ENCODE measurements around the gene PTMA.
"Not testable (repeated sequence)": the region's sequence is repeated elsewhere in the genome, so short reads cannot be mapped to it uniquely, and the experiment has no call there.

PTMA gene, protein sequence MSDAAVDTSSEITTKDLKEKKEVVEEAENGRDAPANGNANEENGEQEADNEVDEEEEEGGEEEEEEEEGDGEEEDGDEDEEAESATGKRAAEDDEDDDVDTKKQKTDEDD

DNA sequence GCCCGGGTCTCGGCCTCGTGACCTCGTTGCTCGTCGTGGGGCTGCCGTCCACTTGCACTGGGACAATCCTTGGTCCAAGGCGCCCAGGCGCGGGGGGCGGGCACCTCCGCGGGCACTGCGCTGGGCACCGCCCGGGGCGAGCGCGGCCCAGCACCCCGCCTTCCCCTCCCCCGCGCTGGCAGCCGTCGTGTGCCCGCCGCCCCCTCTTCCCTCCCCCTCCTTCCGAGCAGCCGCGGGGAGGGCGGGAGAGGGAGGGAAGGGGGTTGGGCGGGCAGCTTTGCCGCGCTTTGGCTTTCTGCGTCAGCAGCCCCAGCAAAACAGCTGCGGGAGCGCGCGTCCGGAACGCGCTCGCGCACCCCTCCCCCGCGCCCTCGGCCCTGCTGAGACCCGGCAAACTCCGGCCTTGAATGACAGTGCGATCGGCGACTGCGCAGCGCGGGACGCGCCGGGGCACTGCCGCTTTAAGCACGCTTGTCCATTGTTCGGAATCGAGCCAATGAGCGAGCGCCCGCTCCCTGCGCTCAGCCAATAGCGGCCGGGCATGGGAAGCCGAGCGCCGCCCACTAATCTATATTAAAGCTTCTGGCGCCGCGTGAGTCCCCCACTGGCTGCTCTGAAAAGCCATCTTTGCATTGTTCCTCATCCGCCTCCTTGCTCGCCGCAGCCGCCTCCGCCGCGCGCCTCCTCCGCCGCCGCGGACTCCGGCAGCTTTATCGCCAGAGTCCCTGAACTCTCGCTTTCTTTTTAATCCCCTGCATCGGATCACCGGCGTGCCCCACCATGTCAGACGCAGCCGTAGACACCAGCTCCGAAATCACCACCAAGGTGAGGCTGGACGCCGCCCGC lies at the start of gene PTMA:
PTMA (plus strand) TSS at position 599 of the 846 bp plus-strand sequence; CDS start at position 781, 182 bp downstream.
- DNase-seq = peak; percentile 100

- DNase-seq = not testable (repeated sequence)
Observed at GRCh38 chr2:231660073-231660472, 48.3 kb upstream of the PTMA start.

DNA sequence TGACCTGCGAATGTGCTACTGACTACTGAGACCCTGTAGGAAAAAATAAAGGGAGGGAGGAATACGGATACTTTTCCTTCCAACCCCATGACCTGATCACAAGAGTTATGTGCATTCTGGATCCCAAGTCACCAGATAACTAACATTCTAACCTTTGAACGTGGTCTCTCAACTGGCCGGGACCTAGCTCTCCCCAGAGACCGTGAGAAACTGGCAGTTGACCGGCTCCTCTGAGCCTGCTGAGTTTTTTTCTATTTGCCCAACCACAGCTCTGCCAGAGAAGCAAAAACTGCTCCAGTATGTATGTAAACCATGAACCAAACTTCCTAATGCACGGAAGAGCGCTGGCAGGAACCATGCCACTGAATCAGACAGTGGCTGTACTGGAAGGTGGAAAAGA lies 47.5 kb upstream of the PTMA start:
- no peak for DNase-seq

DNA sequence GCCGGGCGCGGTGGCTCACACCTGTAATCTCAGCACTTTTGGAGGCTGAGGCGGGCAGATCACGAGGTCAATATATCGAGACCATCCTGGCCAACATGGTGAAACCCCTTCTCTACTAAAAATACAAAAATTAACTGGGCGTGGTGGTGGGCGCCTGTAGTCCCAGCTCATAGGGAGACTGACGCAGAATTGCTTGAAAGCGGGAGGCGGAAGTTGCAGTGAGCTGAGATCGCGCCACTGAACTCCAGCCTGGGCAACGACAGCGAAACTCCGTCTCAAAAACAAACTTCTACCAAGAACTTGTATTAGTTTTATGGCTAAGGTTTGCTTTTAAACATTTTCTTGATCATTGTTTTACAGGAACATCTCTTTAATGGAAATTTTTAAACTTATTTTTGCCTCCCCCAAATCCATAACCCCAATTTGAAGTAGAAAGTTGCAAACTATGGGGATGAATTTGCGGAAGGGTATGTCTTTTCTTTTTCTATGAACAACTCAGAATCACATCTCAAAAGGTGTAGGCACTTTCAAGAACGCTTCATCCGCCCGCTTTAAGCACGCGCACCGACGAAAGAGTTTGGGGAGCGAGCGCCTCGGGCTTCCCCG lies 46.8 kb upstream of the PTMA start:
- no peak for DNase-seq

DNA sequence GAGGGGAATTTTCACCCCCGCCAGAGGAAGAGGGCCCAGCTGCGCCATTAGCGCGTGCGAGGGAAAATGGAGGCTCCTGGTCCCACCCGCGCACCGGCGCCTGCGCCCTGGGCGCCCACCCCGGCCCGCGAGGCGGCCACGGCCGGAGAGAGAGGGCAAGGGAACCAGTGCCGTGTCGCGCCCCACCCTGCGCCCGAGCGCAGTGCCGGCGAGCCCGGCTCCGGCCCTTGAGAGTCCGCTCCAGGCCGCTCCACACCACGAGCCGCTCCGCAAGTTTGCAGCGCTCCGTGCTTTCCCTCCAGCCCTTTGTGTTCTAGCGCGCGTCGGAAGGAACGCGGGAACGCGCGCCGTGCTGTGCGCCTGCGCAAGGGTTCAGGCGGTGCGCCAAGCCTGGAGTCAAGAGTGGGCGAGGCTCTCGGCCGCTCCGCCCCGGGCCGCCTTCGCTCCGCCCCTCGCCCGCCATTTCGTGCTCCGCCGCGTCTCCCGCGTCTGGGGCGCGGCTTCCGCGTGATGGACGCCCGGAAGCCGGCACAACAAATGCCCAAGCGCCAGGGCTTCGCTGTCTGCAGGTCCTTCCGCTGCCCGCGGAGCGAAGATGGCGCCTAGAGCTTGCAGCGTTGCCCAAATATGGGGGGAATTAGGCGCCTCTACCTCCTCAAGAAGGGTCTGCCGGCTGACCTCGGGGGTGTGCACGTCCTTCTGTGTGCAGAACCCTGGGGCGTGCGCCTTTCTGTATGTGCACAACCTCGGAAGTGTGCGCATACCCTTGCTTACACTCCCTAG lies 46.1 kb upstream of the PTMA start:
- peak; percentile 97 for DNase-seq

GRCh38 chr2:231662811-231663457 lies 45.4 kb upstream of the PTMA start:
- DNase-seq = no peak

DNA sequence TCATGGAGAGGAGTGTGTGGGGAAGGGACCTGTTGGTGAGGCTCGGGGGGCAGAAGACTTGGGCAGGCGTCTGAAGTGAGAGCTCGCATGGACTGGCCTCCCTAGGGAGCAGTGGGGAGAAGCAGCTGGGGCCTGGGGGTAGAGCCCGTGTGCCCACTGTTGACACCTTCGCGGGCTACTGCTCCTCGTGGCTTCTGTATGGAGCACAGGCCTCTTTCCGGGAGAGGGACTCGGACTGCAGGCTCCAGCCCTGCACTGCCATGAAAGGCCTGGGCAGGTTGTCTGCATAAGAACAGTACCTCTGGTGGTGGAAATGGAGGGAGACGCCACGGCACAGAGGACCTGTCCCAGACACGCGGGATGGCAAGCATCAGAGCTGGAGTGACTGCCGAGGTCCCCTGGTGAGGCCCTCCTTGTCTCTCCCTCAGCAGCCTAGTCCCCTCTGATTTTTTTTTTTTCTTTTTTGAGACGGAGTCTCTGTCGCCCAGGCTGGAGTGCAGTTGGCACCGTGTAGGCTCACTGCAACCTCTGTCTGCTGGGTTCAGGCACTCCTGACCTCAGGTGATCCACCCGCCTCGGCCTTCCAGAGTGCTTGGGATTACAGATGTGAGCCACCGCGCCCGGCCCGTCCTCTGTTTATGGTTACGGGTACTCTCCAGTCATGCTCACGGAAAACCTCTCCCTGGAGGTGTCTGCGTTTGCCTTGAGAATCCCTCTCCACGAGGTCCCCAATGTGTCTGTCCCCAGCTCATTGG lies 44.7 kb upstream of the PTMA start:
- DNase-seq = no peak

DNA sequence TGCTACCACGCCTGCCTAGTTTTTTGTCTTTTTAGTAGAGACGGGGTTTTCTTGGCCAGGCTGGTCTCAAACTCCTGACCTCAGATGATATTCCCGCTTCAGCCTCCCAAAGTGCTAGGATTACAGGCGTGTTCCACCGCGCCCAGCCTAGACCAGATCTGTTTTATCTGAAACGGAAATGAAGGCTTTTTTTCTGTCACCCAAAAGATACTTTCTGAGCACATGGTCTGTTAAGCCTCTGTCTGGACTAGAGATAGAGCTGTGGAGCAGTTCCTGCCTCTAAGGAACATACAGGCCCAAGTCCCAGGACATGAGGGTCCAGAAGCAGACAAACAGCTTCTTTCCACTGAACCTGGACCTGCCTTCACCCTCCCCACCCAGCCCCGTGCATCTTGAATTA lies 43.6 kb upstream of the PTMA start:
- no peak for DNase-seq

- no peak for DNase-seq
Observed at GRCh38 chr2:231665245-231666170, 42.8 kb upstream of the PTMA start.

DNA sequence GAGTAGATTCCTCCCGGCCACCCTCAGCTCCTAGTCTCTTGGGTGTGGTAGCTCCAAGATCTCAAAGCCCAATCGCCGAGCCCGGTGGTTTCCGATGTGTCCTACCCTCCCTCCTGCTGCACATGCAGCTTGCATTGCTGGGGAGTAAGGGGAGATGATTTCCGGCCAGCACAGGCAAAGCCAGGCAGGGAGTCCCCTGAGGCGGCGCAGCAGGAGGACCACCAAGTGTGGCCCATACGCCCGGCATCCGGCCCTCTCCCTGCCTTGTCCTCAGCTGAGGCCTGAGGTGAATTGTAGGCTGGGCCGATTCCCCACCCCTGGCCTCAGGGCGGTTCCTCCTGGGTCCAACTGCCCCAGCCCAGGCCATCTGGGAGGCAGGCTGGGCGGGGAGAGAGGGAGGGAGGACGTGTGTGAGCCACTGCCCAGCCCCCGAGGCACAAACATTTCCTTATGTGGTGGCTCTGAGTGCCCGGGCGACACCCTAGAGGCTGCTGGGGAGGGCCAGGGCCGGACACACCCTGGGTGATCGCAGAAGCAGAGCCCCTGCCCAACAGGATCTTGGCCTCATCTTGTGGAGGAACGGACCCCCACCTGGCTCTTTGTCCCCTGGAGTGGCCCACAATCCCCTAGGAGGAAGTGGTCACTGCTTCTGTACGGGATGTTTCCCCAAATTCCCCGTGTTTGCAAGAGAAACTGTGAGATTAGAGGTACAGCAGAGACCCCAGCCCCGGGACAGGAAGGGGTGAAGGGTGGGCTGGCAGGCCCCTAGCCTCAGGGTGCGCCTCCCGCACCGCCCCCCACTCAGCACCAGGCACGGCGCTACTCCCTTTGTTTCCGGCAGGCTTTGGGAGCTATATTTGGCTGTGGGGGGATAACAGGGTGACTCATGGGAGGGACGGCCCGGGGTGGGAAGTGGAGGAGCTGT lies 41.9 kb upstream of the PTMA start:
- peak; percentile 93 for DNase-seq

DNA sequence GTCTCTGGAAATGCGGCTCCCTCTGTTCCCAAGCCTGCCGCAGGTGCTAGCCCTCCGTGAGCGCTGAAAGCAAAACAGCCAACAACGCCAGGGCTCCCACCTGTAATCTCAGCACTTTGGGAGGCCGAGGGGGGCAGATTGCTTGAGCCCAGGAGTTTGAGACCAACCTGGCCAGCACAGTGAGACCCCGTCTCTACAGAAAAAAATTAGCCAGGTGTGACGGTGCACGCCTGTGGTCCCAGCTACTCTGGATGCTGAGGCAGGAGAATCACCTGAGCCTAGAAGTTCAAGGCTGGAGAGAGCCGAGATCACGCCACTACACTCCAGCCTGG lies 41.3 kb upstream of the PTMA start:
- DNase-seq = no peak

DNA sequence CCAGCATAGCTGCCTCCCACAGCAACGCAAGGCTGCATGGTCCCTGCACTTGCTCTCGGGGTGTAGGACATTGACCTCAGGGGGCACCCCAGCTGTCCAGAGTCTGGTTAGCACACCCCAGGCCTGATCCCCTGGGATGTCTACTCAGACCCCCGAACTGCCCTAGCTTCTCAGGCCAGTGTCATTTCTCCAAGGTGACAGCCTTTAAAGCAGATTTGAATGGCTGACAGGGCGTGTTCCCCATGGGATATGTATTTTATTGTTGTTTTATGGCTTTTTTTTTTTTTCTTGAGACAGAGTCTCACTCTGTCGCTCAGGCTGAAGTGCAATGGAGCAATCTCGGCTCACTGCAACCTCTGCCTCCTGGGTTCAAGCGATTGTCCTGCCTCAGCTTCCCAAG lies 40.8 kb upstream of the PTMA start:
- no peak for DNase-seq

DNA sequence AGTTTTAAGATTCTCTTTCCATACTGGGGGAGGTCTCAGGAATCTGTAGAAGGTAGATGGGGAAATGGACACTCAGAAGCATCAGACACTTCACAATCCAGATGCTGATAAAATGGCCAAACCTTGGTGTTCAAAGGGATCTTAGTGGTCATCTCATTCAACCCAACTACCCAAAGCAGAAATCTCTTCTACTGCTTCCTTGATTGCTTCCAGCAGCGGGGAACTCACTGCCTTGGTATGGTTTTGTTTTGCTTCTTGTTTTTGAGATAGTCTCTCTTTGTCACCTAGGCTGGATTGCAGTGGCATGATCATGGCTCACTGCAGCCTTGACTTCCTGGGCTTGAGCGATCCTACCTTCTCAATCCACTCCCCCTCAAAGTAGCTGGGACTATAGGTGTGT lies 39.3 kb upstream of the PTMA start:
- no peak for DNase-seq

GRCh38 chr2:231671270-231672050 lies 36.9 kb upstream of the PTMA start:
- DNase-seq = no peak

- DNase-seq = peak; percentile 61
Observed at GRCh38 chr2:231672617-231673347, 35.5 kb upstream of the PTMA start.

GRCh38 chr2:231673348-231673770 lies 35.0 kb upstream of the PTMA start:
- peak; percentile 62 for DNase-seq

- DNase-seq = peak; percentile 80
Observed at GRCh38 chr2:231674587-231675338, 33.6 kb upstream of the PTMA start.

GRCh38 chr2:231676243-231676642 lies 32.1 kb upstream of the PTMA start:
- DNase-seq = no peak

All from right hindlimb (tissue), 1 donor.